SK-N-SH (cell line): ENCODE data around the gene PHLPP1. TPM values are rescaled to one million over a fixed set of nuclear protein-coding genes. Genes with fewer than 3 reads are reported as not detected.

Experiments used
- CTCF ChIA-PET: fragments of 300-600, 350-600 bp; formaldehyde crosslinking; extraction: SDS; loops from one replicate; lab custom pipeline; 2021; lab: Yijun Ruan, JAX
- POLR2A ChIA-PET: fragments of 350-600 bp; sonication (Branson Sonifier 250); formaldehyde crosslinking; extraction: SDS; loops from one replicate; lab custom pipeline; 2020; ENCODE audit warnings: antibody characterized with exemption, inconsistent platforms; lab: Yijun Ruan, JAX
- DNase-seq: peaks from one replicate; pipeline ENCODE4 v3.0.0; 2012
- H2AFZ ChIP-seq: fragments of 200-600 bp; sonication (generic); 2 replicates; pipeline ENCODE4 v1.8.1; 2016; ENCODE audit warnings: antibody characterized with exemption, mild to moderate bottlenecking, low read depth
- H3F3A ChIP-seq: fragments of 200-600 bp; sonication (generic); replicated peaks from 2 replicates; pipeline ENCODE3; 2016; ENCODE audit warnings: antibody characterized with exemption, mild to moderate bottlenecking; ENCODE audit not compliant: insufficient read depth
- H3K27ac ChIP-seq, 2 experiments: fragments of 200-500 bp in 1 of 2; fragments of 200-600 bp in 1 of 2; sonication (Bioruptor generic) in 1 of 2; sonication (generic), shearing (Covaris generic) in 1 of 2; 2 replicates each; pipeline versions ENCODE4 v1.5.1 to v1.6.1; 2014 to 2016; ENCODE audit warnings: low read depth in 2 of 2, inconsistent platforms in 1 of 2, low read length in 1 of 2, mild to moderate bottlenecking in 1 of 2, mixed read lengths in 1 of 2
- H3K27me3 ChIP-seq: fragments of 200-600 bp; sonication (generic), shearing (Covaris generic); 2 replicates; pipeline ENCODE4 v1.6.1; 2016; ENCODE audit warnings: mixed run types; ENCODE audit not compliant: insufficient read depth
- H3K36me3 ChIP-seq, 2 experiments: fragments of 200-500 bp in 1 of 2; fragments of 200-600 bp in 1 of 2; sonication (Bioruptor generic) in 1 of 2; sonication (generic) in 1 of 2; replicated peaks in 1 of 2; 2 replicates each; pipeline versions ENCODE3 to v1.5.1; 2014 to 2016; ENCODE audit warnings: low read length in 1 of 2, mild to moderate bottlenecking in 1 of 2; ENCODE audit not compliant: insufficient read depth in 2 of 2, control insufficient read depth in 1 of 2
- H3K4me1 ChIP-seq, 2 experiments: fragments of 200-500 bp in 1 of 2; fragments of 200-600 bp in 1 of 2; sonication (Bioruptor generic) in 1 of 2; sonication (generic), shearing (Covaris generic) in 1 of 2; 2 replicates each; pipeline versions ENCODE4 v1.5.1 to v1.6.1; 2014 to 2016; ENCODE audit warnings: low read depth in 1 of 2, low read length in 1 of 2, mixed run types in 1 of 2; ENCODE audit not compliant: insufficient read depth in 2 of 2, control insufficient read depth in 1 of 2
- H3K4me2 ChIP-seq: fragments of 200-600 bp; sonication (generic), shearing (Covaris generic); 2 replicates; pipeline ENCODE4 v1.6.1; 2017; ENCODE audit warnings: mixed run types
- H3K4me3 ChIP-seq, 2 experiments: fragments of 200-500 bp in 1 of 2; fragments of 200-600 bp in 1 of 2; sonication (Bioruptor generic) in 1 of 2; sonication (generic), shearing (Covaris generic) in 1 of 2; 2 replicates each; pipeline versions ENCODE4 v1.5.1 to v1.8.1; 2014 to 2016; ENCODE audit warnings: low read depth in 2 of 2, inconsistent platforms in 1 of 2, low read length in 1 of 2, mild to moderate bottlenecking in 1 of 2, mixed read lengths in 1 of 2, moderate library complexity in 1 of 2
- H3K79me2 ChIP-seq: fragments of 200-600 bp; sonication (generic); 2 replicates; pipeline ENCODE4 v1.8.1; 2017; ENCODE audit warnings: mild to moderate bottlenecking; ENCODE audit not compliant: insufficient read depth
- H3K9ac ChIP-seq: fragments of 200-600 bp; sonication (generic); 2 replicates; pipeline ENCODE4 v1.6.1; 2017; ENCODE audit warnings: mixed run types
- H3K9me2 ChIP-seq: fragments of 200-600 bp; sonication (generic); 2 replicates; pipeline ENCODE4 v1.6.1; 2017; ENCODE audit warnings: mixed run types
- H3K9me3 ChIP-seq: fragments of 200-600 bp; sonication (generic); 2 replicates; pipeline ENCODE4 v1.6.1; 2017; ENCODE audit warnings: mixed run types, mild to moderate bottlenecking, moderate library complexity
- H4K20me1 ChIP-seq: fragments of 200-600 bp; sonication (generic); 2 replicates; pipeline ENCODE4 v1.6.1; 2017; ENCODE audit warnings: mild to moderate bottlenecking, mixed run types; ENCODE audit not compliant: insufficient read depth
- CHD2 ChIP-seq: fragments of 150-350 bp; IDR thresholded peaks from 2 replicates; pipeline ENCODE4 v1.6.1; 2018; ENCODE audit warnings: low read length; ENCODE audit not compliant: partially characterized antibody
- CTCF ChIP-seq: fragments of 200-600 bp; sonication (generic); IDR thresholded peaks from 2 replicates; pipeline ENCODE4 v1.6.1; 2017; ENCODE audit warnings: antibody characterized with exemption, mild to moderate bottlenecking, moderate library complexity
- ELF1 ChIP-seq: IDR thresholded peaks from 2 replicates; pipeline ENCODE4 v1.4.0; 2012
- EZH2phosphoT487 ChIP-seq: fragments of 200-600 bp; sonication (generic); IDR thresholded peaks from 2 replicates; pipeline ENCODE4 v1.6.1; 2017; ENCODE audit warnings: low read depth, mixed run types, mild to moderate bottlenecking, antibody characterized with exemption, moderate library complexity, borderline replicate concordance
- FOXJ3 ChIP-seq: sonication (generic); formaldehyde crosslinking; IDR thresholded peaks from 2 replicates; pipeline ENCODE4 v1.5.1; 2020; ENCODE audit warnings: mild to moderate bottlenecking, missing genetic modification reagents
- FOXM1 ChIP-seq: IDR thresholded peaks from 2 replicates; pipeline ENCODE4 v1.4.0; 2012; ENCODE audit warnings: low read depth, mild to moderate bottlenecking
- GABPA ChIP-seq: IDR thresholded peaks from 2 replicates; pipeline ENCODE4 v1.4.0; 2012; ENCODE audit warnings: low read depth, mild to moderate bottlenecking
- IRF3 ChIP-seq: fragments of 150-350 bp; IDR thresholded peaks from 2 replicates; pipeline ENCODE4 v1.6.1; 2016; ENCODE audit warnings: mild to moderate bottlenecking, low read depth, low read length
- MAX ChIP-seq: IDR thresholded peaks from 2 replicates; pipeline ENCODE4 v1.4.0; 2012; ENCODE audit warnings: low read depth
- MEF2A ChIP-seq: IDR thresholded peaks from 2 replicates; pipeline ENCODE4 v1.4.0; 2012; ENCODE audit warnings: low read depth, borderline replicate concordance
- NRF1 ChIP-seq: IDR thresholded peaks from 2 replicates; pipeline ENCODE4 v1.6.1; 2012; ENCODE audit warnings: low read depth, mild to moderate bottlenecking, low read length
- RCOR1 ChIP-seq: fragments of 150-350 bp; IDR thresholded peaks from 2 replicates; pipeline ENCODE4 v1.6.1; 2017; ENCODE audit warnings: antibody characterized with exemption, low read length
- REST ChIP-seq: IDR thresholded peaks from 2 replicates; pipeline ENCODE4 v1.6.1; 2012; ENCODE audit warnings: mild to moderate bottlenecking, low read depth, low read length, moderate library complexity
- RFX5 ChIP-seq: IDR thresholded peaks from 2 replicates; pipeline ENCODE4 v1.6.1; 2012; ENCODE audit warnings: mild to moderate bottlenecking, improper control_type of control experiment, low read length
- RXRA ChIP-seq: IDR thresholded peaks from 2 replicates; pipeline ENCODE4 v1.4.0; 2012; ENCODE audit warnings: low read depth, mild to moderate bottlenecking, borderline replicate concordance
- TAF1 ChIP-seq: IDR thresholded peaks from 2 replicates; pipeline ENCODE4 v1.6.1; 2012; ENCODE audit warnings: low read depth, mild to moderate bottlenecking, low read length, moderate library complexity, borderline replicate concordance
- WGBS: methylation state at CpG from one replicate; pipeline ENCODE4 v1.1.6; 2017; ENCODE audit warnings: low lambda C conversion rate; 5-methylcytosine and 5-hydroxymethylcytosine counted together
- polyA plus RNA-seq, 3 experiments: library from polyadenylated mRNA; depleted of rRNA; stranded (reverse); fragments of >200 nt; gene quantifications; 2 replicates each; pipeline ENCODE4 v1.2.3, GENCODE V29; 2012
- TF ChIP-seq, protein P1 (sequence below): IDR thresholded peaks from 2 replicates; pipeline ENCODE4 v1.4.0; 2012; ENCODE audit warnings: low read depth, borderline replicate concordance

The PHLPP1 gene
- polyA plus RNA-seq, 1 of the 3 experiments (the other 2 are of a cell fraction) = 4.6 TPM

- no peak for TF ChIP-seq FOXJ3 (CRISPR knock-in tag)
- TF ChIP-seq GABPA = no peak
- no peak for TF ChIP-seq IRF3
- no peak for TF ChIP-seq CHD2
- no peak for TF ChIP-seq CTCF
- no peak for TF ChIP-seq MEF2A
Observed at GRCh38 chr18:62737241-62737873, 22.0 kb downstream of the PHLPP1 start (continued).

DNA sequence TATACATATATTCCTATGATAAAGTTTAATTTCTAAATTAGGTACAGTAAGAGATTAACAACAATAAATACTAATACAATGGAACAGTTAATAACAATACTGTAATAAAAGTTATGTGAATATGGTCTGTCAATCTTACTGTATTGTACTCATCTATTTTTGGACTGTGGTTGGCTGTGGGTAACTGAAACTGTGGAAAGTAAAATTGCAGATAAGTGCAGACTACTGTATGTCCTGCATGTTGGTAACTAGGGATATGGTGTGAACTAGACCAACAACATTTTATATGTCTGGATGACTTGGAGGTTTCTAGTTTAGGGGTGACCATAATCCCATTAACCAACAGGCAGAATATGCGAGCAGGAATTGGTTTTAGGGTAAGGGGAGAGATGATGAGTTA, 23.3 kb downstream of the PHLPP1 start:
- Histone ChIP-seq H3K9me3 (no peaks in the 10 kb centered on the region), H3K9ac (no peak overlapping the region), H3K79me2 (peaks cover 16% of the 10 kb centered on the region), H3K27ac (no peak overlapping the region), H3K4me3 (no peak overlapping the region), H3K4me1 (peaks cover 0 to 1% of the 10 kb centered on the region in 2 experiments; a peak in 2 of 4 replicates), H3K4me2 (no peak overlapping the region), H3F3A (no peaks in the 10 kb centered on the region), H3K27me3 (no peaks in the 10 kb centered on the region), H3K9me2 (no peaks in the 10 kb centered on the region), H2AFZ (no peak overlapping the region), H4K20me1 (no peaks in the 10 kb centered on the region), H3K36me3 (no peaks in the 10 kb centered on the region)
- WGBS = 100% methylated on average over 1 of the region's 1 CpG
- TF ChIP-seq ELF1 (no peak), FOXM1 (no peak), MEF2A (no peak), CTCF (no peak), NRF1 (no peak), EZH2phosphoT487 (no peak), RXRA (no peak), TAF1 (no peak), REST (no peak), RCOR1 (no peak), MAX (no peak), GABPA (no peak), RFX5 (no peak)
- TF ChIP-seq, protein P1, sequence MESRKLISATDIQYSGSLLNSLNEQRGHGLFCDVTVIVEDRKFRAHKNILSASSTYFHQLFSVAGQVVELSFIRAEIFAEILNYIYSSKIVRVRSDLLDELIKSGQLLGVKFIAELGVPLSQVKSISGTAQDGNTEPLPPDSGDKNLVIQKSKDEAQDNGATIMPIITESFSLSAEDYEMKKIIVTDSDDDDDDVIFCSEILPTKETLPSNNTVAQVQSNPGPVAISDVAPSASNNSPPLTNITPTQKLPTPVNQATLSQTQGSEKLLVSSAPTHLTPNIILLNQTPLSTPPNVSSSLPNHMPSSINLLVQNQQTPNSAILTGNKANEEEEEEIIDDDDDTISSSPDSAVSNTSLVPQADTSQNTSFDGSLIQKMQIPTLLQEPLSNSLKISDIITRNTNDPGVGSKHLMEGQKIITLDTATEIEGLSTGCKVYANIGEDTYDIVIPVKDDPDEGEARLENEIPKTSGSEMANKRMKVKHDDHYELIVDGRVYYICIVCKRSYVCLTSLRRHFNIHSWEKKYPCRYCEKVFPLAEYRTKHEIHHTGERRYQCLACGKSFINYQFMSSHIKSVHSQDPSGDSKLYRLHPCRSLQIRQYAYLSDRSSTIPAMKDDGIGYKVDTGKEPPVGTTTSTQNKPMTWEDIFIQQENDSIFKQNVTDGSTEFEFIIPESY = no peak
- CTCF ChIA-PET = no interaction called here
- DNase-seq = no peak
- POLR2A ChIA-PET = no interaction called here
